NB4 (cell line): Measurements from ENCODE around the gene MIEF1.
"Not testable (repeated sequence)": the region's sequence is repeated elsewhere in the genome, so short reads cannot be mapped to it uniquely, and the experiment has no call there.

Experiments used
- POLR2A ChIP-seq: IDR thresholded peaks from 2 replicates; pipeline ENCODE4 v1.6.1; 2011; ENCODE audit warnings: mild to moderate bottlenecking; ENCODE audit not compliant: insufficient read length; ENCODE audit errors: extremely low read depth
- TF ChIP-seq, protein P1 (sequence below): IDR thresholded peaks from one replicate; pipeline ENCODE4 v1.5.1; 2012; ENCODE audit warnings: low read depth, low read length

DNA sequence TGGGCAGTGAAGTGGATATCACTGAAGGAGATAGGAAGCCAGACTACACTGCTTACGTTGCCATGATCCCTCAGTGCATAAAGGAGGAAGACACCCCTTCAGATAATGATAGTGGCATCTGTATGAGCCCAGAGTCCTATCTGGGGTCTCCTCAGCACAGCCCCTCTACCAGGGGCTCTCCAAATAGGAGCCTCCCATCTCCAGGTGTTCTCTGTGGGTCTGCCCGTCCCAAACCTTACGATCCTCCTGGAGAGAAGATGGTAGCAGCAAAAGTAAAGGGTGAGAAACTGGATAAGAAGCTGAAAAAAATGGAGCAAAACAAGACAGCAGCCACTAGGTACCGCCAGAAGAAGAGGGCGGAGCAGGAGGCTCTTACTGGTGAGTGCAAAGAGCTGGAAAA is 20.0 kb downstream of the MIEF1 start:
- TF ChIP-seq, protein P1, sequence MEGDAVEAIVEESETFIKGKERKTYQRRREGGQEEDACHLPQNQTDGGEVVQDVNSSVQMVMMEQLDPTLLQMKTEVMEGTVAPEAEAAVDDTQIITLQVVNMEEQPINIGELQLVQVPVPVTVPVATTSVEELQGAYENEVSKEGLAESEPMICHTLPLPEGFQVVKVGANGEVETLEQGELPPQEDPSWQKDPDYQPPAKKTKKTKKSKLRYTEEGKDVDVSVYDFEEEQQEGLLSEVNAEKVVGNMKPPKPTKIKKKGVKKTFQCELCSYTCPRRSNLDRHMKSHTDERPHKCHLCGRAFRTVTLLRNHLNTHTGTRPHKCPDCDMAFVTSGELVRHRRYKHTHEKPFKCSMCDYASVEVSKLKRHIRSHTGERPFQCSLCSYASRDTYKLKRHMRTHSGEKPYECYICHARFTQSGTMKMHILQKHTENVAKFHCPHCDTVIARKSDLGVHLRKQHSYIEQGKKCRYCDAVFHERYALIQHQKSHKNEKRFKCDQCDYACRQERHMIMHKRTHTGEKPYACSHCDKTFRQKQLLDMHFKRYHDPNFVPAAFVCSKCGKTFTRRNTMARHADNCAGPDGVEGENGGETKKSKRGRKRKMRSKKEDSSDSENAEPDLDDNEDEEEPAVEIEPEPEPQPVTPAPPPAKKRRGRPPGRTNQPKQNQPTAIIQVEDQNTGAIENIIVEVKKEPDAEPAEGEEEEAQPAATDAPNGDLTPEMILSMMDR: not testable (repeated sequence)
- TF ChIP-seq POLR2A: not testable (repeated sequence)
